Mesenchymal stem cell (in vitro differentiated cells and primary cell): ENCODE results near the gene DICER1.
A peak's percentile ranks its signal among the peaks of the same experiment; 100 is the strongest.

Source experiments
- DNase-seq: peaks from one replicate; pipeline ENCODE4 v3.0.0-alpha.2; 2013
- H2AFZ ChIP-seq: one replicate; pipeline ENCODE4 v1.6.1; 2013; ENCODE audit warnings: low read depth, mild to moderate bottlenecking, control low read depth, inconsistent platforms, low read length, moderate library complexity
- H2AK5ac ChIP-seq: 2 replicates; pipeline ENCODE4 v1.6.1; 2013; ENCODE audit warnings: low read length, moderate library complexity, mild to moderate bottlenecking, inconsistent platforms; ENCODE audit not compliant: severe bottlenecking
- H2BK120ac ChIP-seq: one replicate; pipeline ENCODE4 v1.6.1; 2013; ENCODE audit warnings: low read depth, mild to moderate bottlenecking, inconsistent platforms, low read length, moderate library complexity
- H2BK12ac ChIP-seq, 2 experiments: one replicate each; pipeline ENCODE4 v1.6.1; 2013; ENCODE audit warnings: inconsistent platforms in 2 of 2, low read length in 2 of 2, mild to moderate bottlenecking in 2 of 2, moderate library complexity in 2 of 2, control low read depth in 1 of 2
- H2BK15ac ChIP-seq: one replicate; pipeline ENCODE4 v1.6.1; 2013; ENCODE audit warnings: mild to moderate bottlenecking, low read depth, inconsistent platforms; ENCODE audit not compliant: poor library complexity, severe bottlenecking
- H2BK5ac ChIP-seq: 2 replicates; pipeline ENCODE4 v1.6.1; 2013; ENCODE audit warnings: low read depth, mild to moderate bottlenecking, low read length, control low read depth, inconsistent platforms; ENCODE audit not compliant: poor library complexity, severe bottlenecking
- H3K14ac ChIP-seq, 2 experiments: one replicate each; pipeline ENCODE4 v1.6.1; 2013; ENCODE audit warnings: inconsistent platforms in 2 of 2, low read length in 2 of 2, control low read depth in 1 of 2, mild to moderate bottlenecking in 1 of 2, moderate library complexity in 1 of 2
- H3K18ac ChIP-seq, 2 experiments: one replicate each; pipeline ENCODE4 v1.6.1; 2013; ENCODE audit warnings: inconsistent platforms in 2 of 2, low read length in 2 of 2, control low read depth in 1 of 2, low read depth in 1 of 2, mild to moderate bottlenecking in 1 of 2
- H3K23ac ChIP-seq, 2 experiments: one replicate each; pipeline ENCODE4 v1.6.1; 2013; ENCODE audit warnings: inconsistent platforms in 2 of 2, low read length in 2 of 2, mild to moderate bottlenecking in 2 of 2, moderate library complexity in 2 of 2, control low read depth in 1 of 2
- H3K27ac ChIP-seq: 2 replicates; pipeline ENCODE4 v1.5.1; 2013; ENCODE audit warnings: mild to moderate bottlenecking, moderate library complexity, low read length, control low read depth, inconsistent platforms; ENCODE audit not compliant: poor library complexity, severe bottlenecking
- H3K27me3 ChIP-seq, 2 experiments: 2 replicates each; pipeline versions ENCODE4 v1.6.1 to v1.7.0; 2013; ENCODE audit warnings: low read length in 2 of 2, mild to moderate bottlenecking in 2 of 2, moderate library complexity in 2 of 2, control low read depth in 1 of 2, inconsistent platforms in 1 of 2; ENCODE audit not compliant: control insufficient read depth in 1 of 2, insufficient read depth in 1 of 2
- H3K36me3 ChIP-seq, 2 experiments: 2 replicates each; pipeline versions ENCODE4 v1.6.1 to v1.7.0; 2013; ENCODE audit warnings: low read length in 2 of 2, control low read depth in 1 of 2, inconsistent platforms in 1 of 2, low read depth in 1 of 2, mild to moderate bottlenecking in 1 of 2; ENCODE audit not compliant: insufficient read depth in 2 of 2, control insufficient read depth in 1 of 2
- H3K4ac ChIP-seq, 2 experiments: one replicate each; pipeline ENCODE4 v1.6.1; 2013; ENCODE audit warnings: inconsistent platforms in 2 of 2, low read length in 2 of 2, mild to moderate bottlenecking in 2 of 2, moderate library complexity in 2 of 2, control low read depth in 1 of 2, low read depth in 1 of 2
- H3K4me1 ChIP-seq: 2 replicates; pipeline ENCODE4 v1.6.1; 2013; ENCODE audit warnings: low read depth, low read length, control low read depth; ENCODE audit not compliant: control insufficient read depth, insufficient read depth
- H3K4me2 ChIP-seq: 2 replicates; pipeline ENCODE4 v1.6.1; 2013; ENCODE audit warnings: low read length, mild to moderate bottlenecking, inconsistent platforms; ENCODE audit not compliant: poor library complexity, severe bottlenecking
- H3K4me3 ChIP-seq, 2 experiments: 2 replicates each; pipeline versions ENCODE4 v1.5.1 to v1.7.0; 2013; ENCODE audit warnings: low read length in 2 of 2, mild to moderate bottlenecking in 2 of 2, control low read depth in 1 of 2, low read depth in 1 of 2; ENCODE audit not compliant: insufficient read depth in 1 of 2
- H3K79me1 ChIP-seq: replicated peaks from 2 replicates; pipeline ENCODE4 v1.6.1; 2013; ENCODE audit warnings: mild to moderate bottlenecking, control low read depth, low read length, inconsistent platforms; ENCODE audit not compliant: poor library complexity, severe bottlenecking
- H3K9ac ChIP-seq: 2 replicates; pipeline ENCODE4 v1.7.0; 2013; ENCODE audit warnings: mild to moderate bottlenecking, low read length, moderate library complexity
- H3K9me3 ChIP-seq: 2 replicates; pipeline ENCODE4 v1.7.0; 2013; ENCODE audit warnings: mild to moderate bottlenecking, low read length; ENCODE audit not compliant: control insufficient read depth
- H4K8ac ChIP-seq: one replicate; pipeline ENCODE4 v1.6.1; 2013; ENCODE audit warnings: inconsistent platforms, mild to moderate bottlenecking, low read length, moderate library complexity
- H4K91ac ChIP-seq: one replicate; pipeline ENCODE4 v1.6.1; 2013; ENCODE audit warnings: mild to moderate bottlenecking, low read length, inconsistent platforms
- WGBS: methylation state at CpG from one replicate; pipeline ENCODE4 v1.1.7; 2013; ENCODE audit warnings: mixed read lengths; 5-methylcytosine and 5-hydroxymethylcytosine counted together

DICER1 gene

DNA sequence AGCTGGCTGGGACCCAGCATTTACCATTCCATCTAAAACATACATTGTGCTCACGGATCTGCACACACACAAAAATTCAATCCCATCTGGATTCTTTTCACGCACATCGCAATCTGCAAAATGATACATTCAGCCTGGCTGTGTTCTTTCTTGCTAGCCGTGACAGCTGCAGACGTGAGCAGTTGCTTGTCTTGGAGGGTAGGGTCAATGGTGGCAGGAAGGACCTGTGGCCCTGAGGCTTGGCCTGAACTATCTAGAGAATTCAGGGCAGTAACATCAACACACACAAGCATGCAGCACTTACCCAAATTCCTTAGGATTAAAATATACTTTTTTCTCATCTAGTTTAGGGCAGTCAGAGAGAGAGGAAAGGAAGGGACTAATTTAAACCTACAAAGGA lies 72.0 kb downstream of the DICER1 start:
- H2BK5ac ChIP-seq, result no peak overlapping the region
- no peak overlapping the region for H3K4me3 ChIP-seq
- no peak overlapping the region for H3K23ac ChIP-seq
- no peaks in the 10 kb centered on the region for H3K4me1 ChIP-seq
- no peak overlapping the region for H2BK12ac ChIP-seq
- H2AFZ ChIP-seq, result no peak overlapping the region
- no peak overlapping the region for H3K4me2 ChIP-seq
- WGBS, result 82% methylated on average over 5 of the region's 5 CpGs
- DNase-seq, result peak; percentile 3
- no peak overlapping the region for H3K27ac ChIP-seq
- H3K79me1 ChIP-seq, result no peaks in the 10 kb centered on the region
- no peak overlapping the region for H4K91ac ChIP-seq
- no peaks in the 10 kb centered on the region for H3K27me3 ChIP-seq
- no peak overlapping the region for H3K9ac ChIP-seq
- H4K8ac ChIP-seq, result no peak overlapping the region
- no peak overlapping the region for H2AK5ac ChIP-seq
- H3K4ac ChIP-seq, result no peak overlapping the region
- no peak overlapping the region for H2BK120ac ChIP-seq
- no peaks in the 10 kb centered on the region for H3K9me3 ChIP-seq
- no peak overlapping the region for H2BK15ac ChIP-seq
- H3K36me3 ChIP-seq, result peaks cover 11 to 50% of the 10 kb centered on the region in 2 experiments
- no peak overlapping the region for H3K18ac ChIP-seq
- no peak overlapping the region for H3K14ac ChIP-seq

GRCh38 chr14:95078867-95079266 lies 78.5 kb downstream of the DICER1 start:
- Histone ChIP-seq H3K9me3 (peaks cover 1% of the 10 kb centered on the region), H2BK5ac (no peak overlapping the region), H3K9ac (no peak overlapping the region), H3K14ac (no peak overlapping the region), H4K91ac (no peak overlapping the region), H3K18ac (no peak overlapping the region), H3K27me3 (peaks cover 5 to 14% of the 10 kb centered on the region in 2 experiments), H2AK5ac (no peak overlapping the region), H3K23ac (no peak overlapping the region), H3K27ac (no peak overlapping the region), H2BK12ac (no peak overlapping the region), H3K4me3 (no peak overlapping the region), H3K4me2 (no peak overlapping the region), H3K4ac (no peak overlapping the region), H3K4me1 (no peaks in the 10 kb centered on the region), H2BK120ac (no peak overlapping the region), H2BK15ac (no peak overlapping the region), H4K8ac (no peak overlapping the region), H2AFZ (no peak overlapping the region), H3K36me3 (peaks cover 0 to 4% of the 10 kb centered on the region in 2 experiments), H3K79me1 (no peaks in the 10 kb centered on the region)
- DNase-seq, result no peak
- 78% methylated on average over 2 of the region's 3 CpGs for WGBS

DNA sequence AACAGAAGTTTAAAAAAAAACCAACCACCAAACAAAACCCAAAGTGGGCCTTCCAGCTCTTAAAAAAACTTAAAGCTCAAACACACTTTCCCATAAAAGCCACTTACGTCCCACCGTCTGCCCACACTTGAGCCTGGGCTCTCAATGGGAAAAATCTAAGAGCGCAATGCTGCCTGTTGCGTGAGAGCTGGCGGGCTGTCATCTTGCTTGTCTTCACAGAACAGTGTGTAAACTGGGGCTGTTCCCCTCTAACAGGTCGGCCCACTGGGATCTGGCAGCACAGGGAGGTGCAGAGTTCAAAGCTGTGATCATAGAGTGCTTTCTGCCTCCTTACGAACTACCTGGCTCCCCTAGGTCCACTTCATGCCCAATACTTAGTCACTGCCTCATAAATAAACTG lies 80.0 kb downstream of the DICER1 start:
- H3K9ac ChIP-seq, result no peak overlapping the region
- no peaks in the 10 kb centered on the region for H3K79me1 ChIP-seq
- H3K4ac ChIP-seq, result no peak overlapping the region
- DNase-seq, result no peak
- H3K4me1 ChIP-seq, result no peaks in the 10 kb centered on the region
- no peak overlapping the region for H3K18ac ChIP-seq
- no peak overlapping the region for H2BK5ac ChIP-seq
- H3K27me3 ChIP-seq, result peaks cover 5 to 18% of the 10 kb centered on the region in 2 experiments
- no peak overlapping the region for H2BK15ac ChIP-seq
- no peak overlapping the region for H3K23ac ChIP-seq
- no peak overlapping the region for H4K91ac ChIP-seq
- no peak overlapping the region for H2AFZ ChIP-seq
- 87% methylated on average over 7 of the region's 7 CpGs for WGBS
- no peak overlapping the region for H4K8ac ChIP-seq
- H3K36me3 ChIP-seq, result no peaks in the 10 kb centered on the region
- H3K27ac ChIP-seq, result no peak overlapping the region
- H2AK5ac ChIP-seq, result no peak overlapping the region
- H3K9me3 ChIP-seq, result peaks cover 4% of the 10 kb centered on the region
- H3K4me2 ChIP-seq, result no peak overlapping the region
- H2BK12ac ChIP-seq, result no peak overlapping the region
- H3K4me3 ChIP-seq, result no peak overlapping the region
- H3K14ac ChIP-seq, result no peak overlapping the region
- H2BK120ac ChIP-seq, result no peak overlapping the region

- no peak overlapping the region for H2BK15ac ChIP-seq
- no peaks in the 10 kb centered on the region for H3K4me1 ChIP-seq
- H2BK120ac ChIP-seq, result no peak overlapping the region
- no peak overlapping the region for H3K9ac ChIP-seq
- DNase-seq, result no peak
- peaks cover 9 to 25% of the 10 kb centered on the region in 2 experiments for H3K27me3 ChIP-seq
- H3K4me2 ChIP-seq, result no peak overlapping the region
- H3K9me3 ChIP-seq, result peaks cover 4% of the 10 kb centered on the region
- H3K4ac ChIP-seq, result no peak overlapping the region
- no peaks in the 10 kb centered on the region for H3K79me1 ChIP-seq
- no peak overlapping the region for H3K4me3 ChIP-seq
- no peak overlapping the region for H3K18ac ChIP-seq
- H3K14ac ChIP-seq, result no peak overlapping the region
- whole genome bisulfite sequencing, result 100% methylated on average over 1 of the region's 2 CpGs
- H4K8ac ChIP-seq, result no peak overlapping the region
- no peaks in the 10 kb centered on the region for H3K36me3 ChIP-seq
- H2BK5ac ChIP-seq, result no peak overlapping the region
- no peak overlapping the region for H2BK12ac ChIP-seq
- H4K91ac ChIP-seq, result no peak overlapping the region
- no peak overlapping the region for H3K23ac ChIP-seq
- H3K27ac ChIP-seq, result no peak overlapping the region
- H2AK5ac ChIP-seq, result no peak overlapping the region
- H2AFZ ChIP-seq, result no peak overlapping the region
Measured at GRCh38 chr14:95075789-95076188, 81.5 kb downstream of the DICER1 start.
